Measurements from ENCODE around the gene FNDC7.

GRCh38 chr1:108679586-108680213, 33.0 kb upstream of the FNDC7 start:
- no peak for TF ChIP-seq CTCF (IDR thresholded peaks at IDR 0.05 in 4 of 5, conservative IDR thresholded peaks at IDR 0.05 in 1 of 5)
- TF ChIP-seq POLR2A (IDR thresholded peaks at IDR 0.05), result no peak
